Left ventricle myocardium inferior (tissue), 1 donor: Measurements from ENCODE around the gene SMG9. TPM values are rescaled to one million over a fixed set of nuclear protein-coding genes. Genes with fewer than 3 reads are reported as not detected.

Source experiments
- DNase-seq: peaks from one replicate; pipeline ENCODE4 v3.0.0-alpha.2; 2020
- H3K27ac ChIP-seq: fragments of 200-600 bp; replicated peaks from 2 replicates; pipeline ENCODE4 v1.8.0; 2021
- H3K27me3 ChIP-seq: fragments of 200-600 bp; 2 replicates; pipeline ENCODE4 v1.8.0; 2021; ENCODE audit warnings: low read depth
- H3K36me3 ChIP-seq: fragments of 200-600 bp; 2 replicates; pipeline ENCODE4 v1.8.0; 2021
- H3K4me1 ChIP-seq: fragments of 200-600 bp; 2 replicates; pipeline ENCODE4 v1.8.0; 2021
- H3K4me3 ChIP-seq: fragments of 200-600 bp; 2 replicates; pipeline ENCODE4 v1.8.0; 2021; ENCODE audit warnings: mild to moderate bottlenecking, moderate library complexity
- H3K9me3 ChIP-seq: fragments of 200-600 bp; replicated peaks from 2 replicates; pipeline ENCODE4 v1.8.0; 2021
- CTCF ChIP-seq: fragments of 200-600 bp; IDR thresholded peaks from 2 replicates; pipeline ENCODE4 v1.8.0; 2021; ENCODE audit warnings: antibody characterized with exemption, mild to moderate bottlenecking, borderline replicate concordance
- intact Hi-C: fragments of 100-400 bp; cut with micrococcal nuclease; formaldehyde crosslinking; loops from one replicate; pipeline ENCODE4 v1.11.0; 2022
- total RNA-seq: library from RNA; stranded (reverse); fragmentation: NEBNext Ultra II Directional; extraction: Animal tissue kit (Norgen Biotek cat#: 25700); gene quantifications from one replicate; pipeline ENCODE4 v1.2.1, GENCODE V29; 2021
- donor health status: DM: no; HTN: yes; CAD: no; lungs with severe emphysema.

Gene SMG9
- total RNA-seq, 1 donor from 2014 or later = 18.9 TPM

DNA sequence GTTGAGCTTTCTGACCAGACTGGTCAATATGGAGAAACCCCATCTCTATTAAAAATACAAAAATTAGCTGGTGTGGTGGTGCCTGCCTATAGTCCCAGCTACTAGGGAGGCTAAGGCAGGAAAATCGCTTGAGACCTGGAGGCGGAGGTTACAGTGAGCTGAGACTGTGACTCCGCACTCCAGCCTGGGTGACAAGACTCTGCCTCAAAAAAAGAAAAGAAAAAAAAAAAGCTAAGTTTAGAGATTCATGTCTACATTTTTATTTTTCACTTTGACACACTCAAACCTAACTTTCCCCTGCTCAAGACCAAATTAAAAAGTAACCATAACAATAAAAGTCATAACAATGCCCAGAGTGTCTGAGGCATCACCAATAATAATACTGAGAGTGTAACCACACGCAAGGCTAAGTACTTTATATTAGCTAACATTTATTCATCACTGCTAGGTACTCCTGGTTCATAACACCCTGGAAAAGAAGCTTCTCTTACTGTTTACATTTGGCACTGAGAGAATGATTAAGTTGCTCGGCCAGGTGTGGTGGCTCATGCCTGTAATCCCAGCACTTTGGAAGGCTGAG, 33.2 kb downstream of the SMG9 start:
- H3K4me3 ChIP-seq = no peak overlapping the region
- intact Hi-C loops = no loop called here

DNA sequence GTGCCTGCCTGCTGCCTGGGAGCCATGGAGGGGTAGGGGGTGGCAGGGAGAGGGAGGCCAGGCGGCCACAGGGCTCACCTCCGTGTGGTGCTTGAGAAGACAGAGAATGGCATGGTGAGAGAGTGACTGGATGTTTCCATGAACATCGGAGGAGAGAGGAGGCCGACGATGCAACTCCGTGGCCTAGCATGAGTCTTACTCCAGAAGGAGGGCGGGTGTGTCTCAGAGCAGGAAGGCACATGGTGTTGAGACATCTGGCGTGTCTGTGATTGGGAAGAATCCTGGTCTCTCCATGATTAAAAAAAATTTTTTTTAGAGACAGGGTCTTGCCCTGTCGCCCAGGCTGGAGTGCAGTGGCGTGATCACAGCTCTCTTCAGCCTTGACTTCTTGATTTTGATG, 33.8 kb downstream of the SMG9 start:
- Histone ChIP-seq H3K27me3 (peaks cover under 1% of the 10 kb centered on the region), H3K27ac (no peak overlapping the region), H3K4me3 (no peak overlapping the region), H3K9me3 (no peaks in the 10 kb centered on the region), H3K36me3 (no peaks in the 10 kb centered on the region), H3K4me1 (peaks cover 12% of the 10 kb centered on the region)
- intact Hi-C loops = no loop called here
- DNase-seq = no peak
- TF ChIP-seq CTCF = no peak

More for the DNA sequence above, 33.2 kb downstream of the SMG9 start:
- Histone ChIP-seq H3K27me3 (no peaks in the 10 kb centered on the region), H3K9me3 (no peaks in the 10 kb centered on the region), H3K4me1 (peaks cover 15% of the 10 kb centered on the region), H3K27ac (no peak overlapping the region), H3K36me3 (no peaks in the 10 kb centered on the region)
- TF ChIP-seq CTCF = no peak
- DNase-seq = no peak

GRCh38 chr19:43719918-43720317, 34.8 kb downstream of the SMG9 start:
- intact Hi-C loops = no loop called here
- Histone ChIP-seq H3K36me3 (no peaks in the 10 kb centered on the region), H3K9me3 (no peaks in the 10 kb centered on the region), H3K27me3 (peaks cover 4% of the 10 kb centered on the region), H3K4me3 (no peak overlapping the region), H3K27ac (no peak overlapping the region), H3K4me1 (peaks cover 1% of the 10 kb centered on the region)
- DNase-seq = no peak
- TF ChIP-seq CTCF = no peak

GRCh38 chr19:43719378-43719868, 35.3 kb downstream of the SMG9 start:
- Histone ChIP-seq H3K36me3 (no peaks in the 10 kb centered on the region), H3K4me1 (no peaks in the 10 kb centered on the region), H3K4me3 (no peak overlapping the region), H3K9me3 (no peaks in the 10 kb centered on the region), H3K27ac (no peak overlapping the region), H3K27me3 (peaks cover 4% of the 10 kb centered on the region)
- DNase-seq = no peak
- TF ChIP-seq CTCF = no peak
- intact Hi-C loops = no loop called here

GRCh38 chr19:43718627-43719377, 36.0 kb downstream of the SMG9 start:
- peaks cover 4% of the 10 kb centered on the region for H3K27me3 ChIP-seq
- no peaks in the 10 kb centered on the region for H3K36me3 ChIP-seq
- TF ChIP-seq CTCF = no peak
- intact Hi-C loops = no loop called here
- no peaks in the 10 kb centered on the region for H3K4me1 ChIP-seq
- no peaks in the 10 kb centered on the region for H3K9me3 ChIP-seq
- H3K27ac ChIP-seq = no peak overlapping the region
- no peak overlapping the region for H3K4me3 ChIP-seq
- no peak for DNase-seq
